HT1080 (cell line): ENCODE measurements around the gene CAMSAP1. TPM values are rescaled to one million over a fixed set of nuclear protein-coding genes. Genes with fewer than 3 reads are reported as not detected.

Source experiments
- DNase-seq: peaks from one replicate; pipeline ENCODE4 v3.0.0-alpha.2; 2015; ENCODE audit warnings: low read depth
- total RNA-seq: library from RNA; depleted of rRNA; stranded (reverse); fragments of >200 nt; shearing (Covaris generic); gene quantifications from 2 replicates; pipeline ENCODE4 v1.2.3, GENCODE V29; 2014

The CAMSAP1 gene
- total RNA-seq, 1 experiment from 2014 or later: 25.6 TPM

- no peak for DNase-seq
Observed at GRCh38 chr9:135882011-135882410, 25.3 kb downstream of the CAMSAP1 start.

GRCh38 chr9:135880438-135880837, 26.9 kb downstream of the CAMSAP1 start:
- no peak for DNase-seq

- no peak for DNase-seq
Observed at GRCh38 chr9:135879619-135880018, 27.7 kb downstream of the CAMSAP1 start.

- no peak for DNase-seq
Observed at GRCh38 chr9:135879237-135879601, 28.1 kb downstream of the CAMSAP1 start.

- DNase-seq: no peak
Observed at GRCh38 chr9:135878528-135879236, 28.7 kb downstream of the CAMSAP1 start.

GRCh38 chr9:135877791-135878527, 29.4 kb downstream of the CAMSAP1 start:
- no peak for DNase-seq

- no peak for DNase-seq
Observed at GRCh38 chr9:135876936-135877335, 30.4 kb downstream of the CAMSAP1 start.

GRCh38 chr9:135874859-135875258, 32.5 kb downstream of the CAMSAP1 start:
- DNase-seq: no peak

- DNase-seq: no peak
Observed at GRCh38 chr9:135869909-135870308, 37.4 kb downstream of the CAMSAP1 start.

GRCh38 chr9:135865531-135865930, 41.8 kb downstream of the CAMSAP1 start:
- no peak for DNase-seq

- DNase-seq: peak; percentile 25
Observed at GRCh38 chr9:135864447-135865049, 42.8 kb downstream of the CAMSAP1 start.

- DNase-seq: no peak
Observed at GRCh38 chr9:135862809-135863208, 44.5 kb downstream of the CAMSAP1 start.

- peak; percentile 38 for DNase-seq
Observed at GRCh38 chr9:135858491-135859185, 48.7 kb downstream of the CAMSAP1 start.

- DNase-seq: peak; percentile 18
Observed at GRCh38 chr9:135857843-135858242, 49.5 kb downstream of the CAMSAP1 start.

GRCh38 chr9:135857371-135857786, 50.0 kb downstream of the CAMSAP1 start:
- peak; percentile 72 for DNase-seq

GRCh38 chr9:135851748-135852147, 55.6 kb downstream of the CAMSAP1 start:
- DNase-seq: no peak

- DNase-seq: no peak
Observed at GRCh38 chr9:135850737-135851136, 56.6 kb downstream of the CAMSAP1 start.

GRCh38 chr9:135849181-135849580, 58.2 kb downstream of the CAMSAP1 start:
- DNase-seq: no peak

GRCh38 chr9:135848341-135849047, 58.9 kb downstream of the CAMSAP1 start:
- DNase-seq: no peak

GRCh38 chr9:135847833-135848232, 59.5 kb downstream of the CAMSAP1 start:
- no peak for DNase-seq

GRCh38 chr9:135840539-135840938, 66.8 kb downstream of the CAMSAP1 start:
- no peak for DNase-seq
